GM19328 (cell line): ENCODE measurements around the gene ACYP1.
"Not testable (repeated sequence)": the region's sequence is repeated elsewhere in the genome, so short reads cannot be mapped to it uniquely, and the experiment has no call there.

Source experiments
- ATAC-seq: cut with Tn5 transposase; IDR thresholded peaks from one replicate; pipeline ENCODE4 v1.9.1; 2021; ENCODE audit warnings: mild to moderate bottlenecking, moderate library complexity; ENCODE audit not compliant: unreplicated experiment

Gene ACYP1

DNA sequence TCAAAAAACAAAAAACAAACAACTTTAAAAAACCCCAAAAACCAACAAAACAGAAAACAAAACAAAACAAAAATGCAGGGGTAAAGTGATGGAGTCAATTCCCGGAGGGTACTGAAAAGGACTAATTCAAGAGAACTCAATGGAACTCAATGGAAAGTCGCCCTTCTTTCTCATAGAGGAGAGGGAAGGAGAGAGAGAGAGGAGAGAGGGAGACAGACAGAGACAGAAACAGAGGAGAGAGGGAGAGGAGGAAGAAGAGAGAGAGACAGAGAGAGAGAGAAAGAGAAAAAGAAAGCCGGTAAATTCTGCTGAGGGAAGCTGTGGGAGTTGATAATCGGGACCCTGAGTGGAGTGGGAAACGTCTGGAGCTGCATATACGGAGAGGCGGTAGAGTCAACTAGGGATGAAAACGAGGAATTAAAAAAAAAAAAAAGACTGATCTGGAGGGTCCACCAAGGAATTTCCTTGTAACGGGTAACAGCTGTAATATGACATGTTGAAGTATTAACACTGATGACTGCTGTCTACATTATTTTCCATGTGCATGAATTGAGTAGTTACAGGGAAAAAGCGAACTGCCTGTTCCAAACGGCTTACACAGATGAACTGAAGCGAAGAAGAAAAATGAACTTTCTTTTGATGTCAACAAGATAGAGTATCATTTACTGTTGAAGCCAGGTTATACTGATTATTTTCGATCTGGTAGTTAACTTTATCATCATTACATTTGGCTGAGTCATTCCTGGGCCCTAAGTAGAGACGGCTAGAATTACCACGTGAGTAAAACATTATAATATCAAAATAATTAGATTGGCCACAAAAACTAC is 4.7 kb upstream of the ACYP1 start:
- no peak for ATAC-seq

DNA sequence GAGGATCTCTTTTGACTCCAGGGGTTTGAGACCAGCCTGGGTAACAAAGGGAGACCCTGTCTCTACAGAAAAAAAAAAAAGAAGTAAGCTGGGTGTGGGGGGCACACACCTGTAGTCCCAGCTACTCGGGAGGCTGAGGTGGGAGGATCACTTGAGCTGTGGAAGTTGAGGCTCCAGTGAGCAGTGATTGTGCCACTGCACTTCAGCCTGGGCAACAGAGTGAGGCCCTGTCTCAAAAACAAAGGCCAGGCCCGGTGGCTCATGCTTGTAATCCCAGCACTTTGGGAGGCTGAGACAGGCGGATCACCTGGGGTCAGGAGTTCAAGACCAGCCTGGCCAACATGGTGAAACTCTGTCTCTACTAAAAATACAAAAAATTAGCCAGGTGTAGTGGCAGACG is 3.9 kb upstream of the ACYP1 start:
- ATAC-seq: not testable (repeated sequence)

DNA sequence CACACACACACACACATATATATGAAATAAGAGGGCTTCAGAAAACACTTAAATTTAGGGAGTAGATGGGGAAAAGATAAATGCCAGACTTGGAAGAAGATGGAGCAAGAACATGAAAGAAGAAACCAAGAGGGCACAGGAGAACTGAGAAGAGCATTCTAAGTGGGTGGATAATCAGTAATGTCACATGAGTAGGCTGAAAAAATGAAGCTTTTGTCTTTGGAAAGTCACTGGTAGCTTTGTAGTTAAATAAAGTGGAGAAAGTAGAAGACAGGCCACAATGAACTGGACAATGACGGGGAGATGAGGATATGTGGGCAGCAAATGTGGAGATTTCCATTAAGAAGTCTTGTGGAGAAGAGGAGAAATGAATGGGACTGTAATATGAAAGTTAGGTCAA is 3.4 kb upstream of the ACYP1 start:
- no peak for ATAC-seq

DNA sequence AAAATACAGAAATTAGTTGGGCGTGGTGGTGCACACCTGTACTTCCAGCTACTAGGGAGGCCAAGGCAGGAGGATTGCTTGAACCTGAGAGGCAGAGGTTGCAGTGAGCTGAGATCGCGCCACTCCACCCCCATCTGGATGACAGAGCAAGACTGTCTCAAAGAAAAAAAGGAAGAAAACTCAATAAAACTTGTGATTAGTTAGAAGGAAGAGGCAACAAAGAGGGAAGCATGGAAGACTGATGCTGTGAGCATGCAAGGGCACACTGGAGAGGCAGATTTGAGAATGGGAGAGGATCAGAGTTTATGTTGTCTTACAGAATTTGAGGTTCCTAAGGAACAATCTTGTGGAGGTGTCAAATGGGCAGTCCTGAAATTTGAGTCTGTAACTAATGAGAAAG is 2.9 kb upstream of the ACYP1 start:
- ATAC-seq: no peak

DNA sequence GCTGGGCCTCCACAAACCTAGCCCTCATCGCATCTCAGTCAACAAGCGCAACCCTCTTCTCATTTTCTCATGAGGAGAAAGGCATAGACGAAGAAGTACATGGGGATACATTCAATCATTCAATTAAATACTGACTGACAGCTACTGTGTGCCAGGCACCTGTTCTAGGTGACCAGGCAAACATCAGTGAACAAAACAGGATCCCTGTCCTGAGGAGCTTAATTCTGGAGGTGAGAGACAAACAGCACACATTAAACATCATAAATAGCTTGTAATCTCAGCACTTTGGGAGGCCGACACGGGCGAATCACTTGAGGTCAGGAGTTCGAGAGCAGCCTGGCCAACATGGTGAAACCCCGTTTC is 362 bp upstream of the ACYP1 start:
- ATAC-seq: no peak

DNA sequence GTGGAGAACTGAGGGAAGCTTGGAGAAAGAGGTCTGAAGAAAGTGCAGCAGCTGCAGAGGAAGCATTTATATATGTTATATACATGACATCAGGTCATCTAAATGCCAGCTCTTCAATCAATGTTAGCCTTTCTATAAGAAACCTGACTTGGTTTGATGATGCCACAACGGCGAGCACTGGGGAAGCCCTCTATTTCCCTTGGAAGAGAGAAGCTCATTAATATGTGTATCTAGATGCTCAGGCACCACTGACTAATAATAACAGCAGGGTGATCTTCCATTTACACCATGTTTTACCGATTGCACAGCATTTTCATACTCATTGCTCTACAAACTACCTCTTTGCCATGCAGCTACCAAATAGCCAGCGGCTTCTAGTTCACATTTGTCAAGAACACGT is 811 bp downstream of the ACYP1 start:
- peak; percentile 9 for ATAC-seq

DNA sequence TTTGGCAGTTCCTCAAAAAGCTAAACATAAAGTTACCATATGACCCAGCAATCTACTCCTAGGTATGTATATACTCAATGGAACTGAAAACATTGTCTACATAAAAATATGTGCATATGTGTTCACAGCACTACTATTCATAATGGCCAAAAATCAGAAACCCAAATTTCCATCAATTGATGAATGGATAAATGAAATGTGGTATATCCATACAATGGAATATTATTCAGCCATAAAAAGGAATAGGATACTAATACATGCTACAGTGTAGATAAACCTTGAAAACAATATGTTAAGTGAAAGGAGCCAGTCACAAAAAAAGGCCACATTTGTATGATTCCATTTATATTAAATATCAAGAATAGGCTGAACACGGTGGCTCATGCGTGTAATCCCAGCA is 3.4 kb downstream of the ACYP1 start:
- ATAC-seq: no peak

DNA sequence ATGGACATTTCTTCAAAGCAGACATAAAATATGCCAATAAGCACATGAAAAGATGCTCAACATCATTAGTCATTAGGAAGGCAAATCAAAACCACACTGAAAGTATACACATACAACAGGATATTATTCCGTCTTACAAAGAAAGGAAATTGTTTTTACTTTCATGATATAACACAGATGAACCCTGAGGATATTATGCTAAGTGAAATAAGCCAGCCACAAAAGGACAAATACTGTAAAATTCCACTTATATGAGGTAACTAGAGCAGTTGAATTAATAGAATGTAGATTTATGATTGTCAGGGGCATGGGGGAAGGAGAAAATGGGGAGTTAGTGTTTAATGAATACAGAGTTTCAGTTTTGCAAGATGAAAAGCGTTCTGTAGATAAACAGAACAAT is 4.2 kb downstream of the ACYP1 start:
- no peak for ATAC-seq

DNA sequence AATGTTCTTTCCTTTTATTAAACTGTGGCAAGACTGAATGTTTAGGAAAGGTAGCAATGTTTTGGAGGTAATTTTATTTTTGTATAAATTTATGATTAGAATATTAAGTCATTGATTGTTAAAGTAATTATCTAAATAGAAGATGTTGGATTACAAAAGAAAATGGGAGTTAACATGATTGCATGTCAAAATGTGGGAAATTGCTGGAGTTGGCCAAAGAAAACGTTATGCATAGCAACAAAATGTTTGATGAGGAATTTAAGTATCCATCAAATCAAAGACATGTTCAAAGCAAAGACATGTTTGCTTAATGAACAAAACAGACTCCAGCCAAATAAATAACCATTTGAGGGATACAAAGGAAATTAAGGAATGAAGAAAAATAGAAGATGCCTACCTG is 9.4 kb downstream of the ACYP1 start:
- ATAC-seq: no peak

DNA sequence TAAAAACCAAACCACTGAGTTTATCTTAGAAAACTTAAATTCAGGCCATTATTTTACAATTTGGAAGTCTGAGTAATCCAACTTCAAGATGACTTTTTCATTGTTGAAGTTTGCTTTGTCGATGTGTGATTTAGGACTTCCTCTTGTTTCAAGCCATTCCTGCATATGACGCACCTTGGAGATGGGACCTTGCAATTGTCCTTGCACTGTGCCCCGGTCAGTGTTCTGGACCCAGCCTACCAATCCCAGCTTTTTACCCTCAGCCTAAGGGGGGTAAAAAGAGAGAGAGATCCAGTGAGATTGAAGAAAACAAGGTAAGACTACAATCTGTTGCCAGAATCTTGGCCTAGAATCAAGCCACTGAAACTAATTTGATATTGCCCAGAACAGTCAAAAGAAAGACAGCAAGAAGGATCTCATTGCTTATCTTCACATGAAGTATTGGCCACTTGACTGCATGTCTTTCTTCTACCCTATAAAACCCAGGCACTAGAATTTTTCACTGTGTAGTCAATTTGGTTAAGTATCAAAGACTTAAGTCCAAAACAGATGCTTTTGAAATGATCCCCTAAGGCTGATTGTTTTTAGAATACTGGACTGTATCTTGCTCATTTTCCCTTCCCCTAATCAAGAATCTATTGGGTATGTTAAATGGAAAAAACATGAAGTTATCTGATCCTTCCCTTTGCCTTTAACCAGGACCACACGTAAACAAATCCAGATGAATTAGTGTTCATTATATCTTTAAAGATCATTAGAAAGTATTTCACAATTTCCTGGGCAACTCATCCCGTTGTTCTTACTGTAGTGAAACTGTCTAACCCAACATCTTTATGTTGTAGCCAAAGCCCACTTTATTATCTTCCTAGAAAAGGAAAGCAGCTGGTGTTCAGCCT is 10.2 kb downstream of the ACYP1 start:
- no peak for ATAC-seq

DNA sequence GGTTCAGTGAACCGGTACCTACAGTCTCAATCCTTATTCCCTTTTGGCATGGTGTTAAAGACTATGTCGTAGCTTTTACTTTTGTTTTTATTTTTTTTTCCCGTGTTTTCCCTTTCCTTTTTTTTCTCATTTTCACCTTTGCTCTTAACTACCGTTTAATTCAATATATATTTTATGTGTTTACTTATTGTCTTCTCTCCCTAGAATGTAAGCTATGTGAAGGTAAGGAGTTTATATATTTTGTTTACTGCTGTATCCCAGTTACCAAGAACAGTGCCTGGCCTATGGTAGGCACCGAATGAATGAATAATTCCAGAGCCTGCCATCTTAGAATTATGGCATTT is 12.3 kb downstream of the ACYP1 start:
- ATAC-seq: no peak

DNA sequence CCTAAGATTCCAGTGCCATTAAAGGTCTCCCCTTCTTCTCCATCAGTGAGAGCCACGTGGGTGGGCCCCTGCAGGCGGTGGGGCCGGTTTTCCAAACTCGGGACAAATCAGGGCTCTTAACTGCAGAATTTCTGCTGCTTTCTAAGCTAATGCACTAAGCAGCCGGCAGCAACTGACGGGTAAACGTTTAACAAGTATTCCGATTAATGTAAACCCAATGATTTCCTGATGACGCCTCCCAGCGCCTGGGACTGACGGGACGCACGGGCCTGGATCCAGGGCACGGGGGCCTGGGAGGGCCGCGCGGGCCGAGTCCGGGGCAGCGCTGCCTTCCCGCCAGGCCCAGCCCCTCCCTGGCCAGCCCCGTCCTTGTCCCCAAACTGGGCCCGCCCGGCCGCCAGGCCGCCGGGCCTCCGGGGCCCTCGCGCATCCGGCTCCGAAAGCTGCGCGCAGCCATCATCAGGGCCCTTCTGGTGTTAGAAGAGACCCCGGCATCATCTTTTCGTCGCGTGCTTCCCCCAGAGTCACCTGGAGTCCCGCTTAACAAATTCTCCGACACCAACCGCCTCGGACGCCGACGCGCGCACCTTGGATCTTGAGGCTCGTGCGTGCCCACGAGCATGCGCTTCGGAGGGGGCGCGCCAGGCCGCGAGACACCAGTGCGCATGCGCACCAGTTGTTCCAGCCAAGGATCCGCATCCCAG is 12.8 kb downstream of the ACYP1 start, which contains the start of gene MLH3:
TSS of gene MLH3 (minus strand) at position 616 of the 704 bp plus-strand sequence. CDS start 1,812 bp downstream, outside the sequence.
- ATAC-seq: no peak

DNA sequence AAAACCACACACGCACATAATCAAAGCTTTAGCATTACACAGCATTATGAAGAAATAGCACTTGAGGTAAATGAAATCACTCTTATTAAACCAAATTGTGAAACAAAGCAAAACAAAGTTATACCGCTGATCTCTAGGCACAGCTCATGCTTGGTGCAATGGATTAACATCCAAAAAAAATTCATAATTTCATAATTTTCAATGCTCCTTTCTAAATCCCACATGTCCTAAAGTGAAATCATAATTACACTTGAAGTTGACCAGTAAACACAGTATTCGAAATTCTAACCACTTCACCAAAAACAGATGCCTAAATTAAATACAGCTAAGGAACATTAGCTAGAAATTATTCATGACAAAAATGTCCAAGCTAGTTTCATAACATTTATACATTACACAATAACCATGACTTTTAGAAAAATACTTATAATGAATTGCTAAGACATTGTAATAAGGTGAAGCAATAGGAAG is 14.1 kb downstream of the ACYP1 start:
- no peak for ATAC-seq

DNA sequence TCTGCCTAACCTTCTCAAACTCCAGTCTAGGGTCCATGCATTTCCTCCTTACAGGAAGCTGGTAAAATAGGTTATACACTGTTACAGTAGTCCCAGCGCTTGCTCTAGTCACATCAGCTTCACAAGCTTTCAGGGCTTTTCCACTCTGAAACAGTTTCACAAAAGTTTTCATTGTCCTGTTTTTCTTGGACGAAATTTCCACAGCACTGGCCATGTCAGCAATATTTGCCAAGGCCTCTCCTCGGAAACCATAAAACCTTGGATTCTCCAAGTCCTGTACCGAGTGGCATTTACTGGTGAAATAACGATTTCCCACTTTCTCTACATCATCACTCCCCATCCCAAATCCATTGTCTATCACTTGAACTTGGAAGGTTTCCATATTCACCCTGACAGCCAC is 14.7 kb downstream of the ACYP1 start:
- ATAC-seq: no peak

DNA sequence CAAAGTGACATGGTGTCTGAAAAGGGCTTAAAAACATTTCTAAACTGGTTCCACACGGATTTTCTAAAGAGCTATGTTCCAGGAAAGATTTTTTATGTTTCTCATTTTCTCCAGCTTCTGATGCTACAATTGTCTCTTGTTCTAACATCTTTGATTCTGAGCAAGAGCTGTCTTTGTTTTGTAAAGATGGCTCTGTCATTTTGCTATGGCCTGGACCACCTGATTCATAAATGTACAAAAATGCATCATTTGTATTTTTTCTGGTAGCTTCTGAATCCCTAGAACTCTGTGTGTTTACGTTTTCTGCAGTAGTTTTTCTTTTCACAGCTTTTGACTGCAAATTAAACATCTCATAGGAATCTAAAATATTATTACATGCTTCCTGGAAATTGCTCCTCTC is 15.7 kb downstream of the ACYP1 start:
- no peak for ATAC-seq

DNA sequence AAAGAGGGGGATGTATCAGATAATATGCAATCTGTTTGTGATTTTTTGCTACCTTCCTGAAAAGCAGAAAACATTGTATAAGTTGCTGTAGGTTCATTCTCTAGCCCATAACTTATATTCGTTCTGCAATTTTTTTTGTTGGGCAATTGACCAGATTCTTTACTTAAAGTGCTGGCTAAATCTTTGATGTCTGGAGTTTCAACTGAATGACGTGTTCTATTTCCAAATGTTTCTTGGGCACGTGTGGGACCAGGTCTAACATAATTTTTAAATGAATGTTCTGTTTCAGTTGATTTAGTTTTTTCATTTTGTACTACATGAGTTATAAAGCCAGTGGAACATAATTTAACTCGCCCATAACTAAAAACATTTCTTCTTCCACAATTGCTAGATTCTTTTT is 16.3 kb downstream of the ACYP1 start:
- ATAC-seq: no peak

DNA sequence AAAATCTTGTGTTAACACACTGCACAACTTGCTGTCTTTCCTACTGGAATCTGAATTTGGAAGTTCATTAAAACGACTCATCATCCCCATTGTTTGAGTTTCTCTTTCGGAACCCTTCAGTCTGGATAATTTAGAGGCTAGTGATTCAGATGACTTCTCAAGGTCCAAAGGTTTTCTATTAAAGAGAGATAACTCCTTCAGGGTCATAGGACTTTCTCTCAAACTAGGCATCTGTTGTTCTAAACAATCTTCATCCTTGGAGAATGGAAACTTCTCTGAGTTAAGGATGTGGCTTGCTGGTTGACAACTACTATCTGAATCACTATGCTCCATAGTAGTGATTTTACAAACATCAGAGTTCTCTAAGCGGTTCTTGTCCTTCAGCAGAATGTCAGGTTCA is 16.9 kb downstream of the ACYP1 start:
- no peak for ATAC-seq

DNA sequence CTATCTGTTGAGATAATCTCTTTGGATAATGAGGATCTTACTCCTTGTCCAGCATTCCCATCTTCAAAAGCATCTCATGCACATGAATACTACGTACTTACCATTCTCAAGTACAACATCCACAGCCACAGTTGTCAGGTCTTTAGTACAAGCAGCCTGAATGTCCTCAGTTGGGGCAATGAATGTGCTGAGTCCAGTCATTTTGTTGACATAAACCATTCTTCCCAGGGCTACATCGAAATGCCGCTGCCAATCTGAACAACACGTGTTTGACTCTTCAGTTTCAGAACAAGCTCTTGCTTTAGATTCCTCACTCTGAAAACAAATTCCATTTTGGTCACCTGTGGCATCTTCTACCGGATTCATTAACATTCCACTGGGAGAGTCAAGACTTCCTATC is 17.5 kb downstream of the ACYP1 start:
- ATAC-seq: no peak

DNA sequence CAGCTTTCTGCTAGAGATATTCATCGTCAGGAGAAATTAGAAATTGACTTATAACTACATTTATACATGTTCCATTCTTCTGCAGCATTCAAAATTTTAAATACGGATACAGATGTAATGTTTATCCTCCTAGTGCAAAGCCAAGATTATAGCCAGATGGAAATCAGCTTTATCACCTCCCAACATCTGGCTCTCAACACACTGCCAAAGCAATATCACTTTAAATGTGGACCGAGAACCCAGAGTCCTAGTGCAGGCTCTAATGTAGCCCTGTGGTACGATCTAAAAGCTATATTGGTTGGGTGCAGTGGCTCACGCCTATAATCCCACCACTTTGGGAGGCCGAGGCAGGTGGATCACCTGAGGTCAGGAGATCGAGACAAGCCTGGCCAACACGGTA is 19.1 kb downstream of the ACYP1 start:
- no peak for ATAC-seq

DNA sequence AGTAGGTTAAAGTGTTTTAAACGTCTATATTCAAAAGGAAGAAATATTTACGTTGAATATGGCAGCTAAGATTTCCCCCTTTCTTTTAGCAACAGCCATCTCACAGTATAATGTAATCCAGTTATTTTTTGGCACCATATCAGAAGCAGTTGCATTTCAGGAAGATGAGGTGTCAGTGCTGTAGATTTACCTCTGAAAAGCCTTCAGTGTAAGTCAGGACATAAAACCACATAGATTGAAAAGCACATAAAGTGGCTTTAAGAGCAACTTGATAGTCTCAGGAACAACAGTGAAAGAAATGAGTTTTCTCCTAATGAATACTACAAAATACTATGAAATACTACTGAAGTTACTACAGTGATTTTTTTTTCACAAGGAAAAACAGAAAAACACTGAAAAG is 19.5 kb downstream of the ACYP1 start:
- no peak for ATAC-seq

DNA sequence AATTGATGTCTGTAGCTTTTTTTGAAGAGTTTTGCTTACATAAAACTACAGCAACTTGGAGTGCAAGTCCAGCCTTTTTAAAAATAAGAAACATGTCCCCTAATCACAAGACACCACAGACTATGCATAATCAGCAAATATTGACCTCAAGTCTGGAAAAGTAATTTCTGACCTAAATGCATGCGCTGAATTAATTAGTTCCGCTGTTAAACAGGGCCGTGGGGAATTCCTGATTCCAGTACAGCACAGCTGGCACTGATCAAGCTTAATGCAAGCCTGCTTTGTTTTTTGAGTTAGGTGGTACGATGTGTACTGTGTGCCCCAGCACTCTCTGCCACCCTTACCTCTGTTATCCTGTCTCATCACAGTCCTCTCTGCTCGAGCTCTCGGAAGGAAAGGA is 21.8 kb downstream of the ACYP1 start:
- ATAC-seq: no peak

DNA sequence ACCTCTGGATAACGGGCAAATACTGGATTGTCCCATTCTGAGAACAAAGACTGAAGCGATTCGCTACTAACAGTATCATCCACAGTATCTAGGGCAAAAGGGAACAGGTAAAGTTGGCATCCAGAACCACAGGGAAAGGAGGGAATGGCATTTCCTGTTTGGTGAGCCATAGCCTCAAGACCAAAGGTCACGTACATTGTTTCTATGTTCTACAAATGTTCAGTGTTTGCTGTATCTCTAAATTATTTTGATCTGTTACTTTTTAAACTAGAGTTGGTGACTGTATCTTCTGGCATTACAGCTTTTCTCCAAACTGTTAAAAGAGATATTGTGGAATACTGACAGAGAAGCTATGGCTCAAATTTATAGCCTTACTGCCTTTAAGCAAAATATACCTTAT is 22.2 kb downstream of the ACYP1 start:
- no peak for ATAC-seq
